CD14-positive monocyte (primary cell): Measurements from ENCODE around the gene HPS5. TPM values are rescaled to one million over a fixed set of nuclear protein-coding genes. Genes with fewer than 3 reads are reported as not detected.

Source experiments
- DNase-seq, 3 donors: peaks; one replicate each; pipeline ENCODE4 v3.0.0-alpha.2; 2011 to 2022
- H2AFZ ChIP-seq: 2 replicates; pipeline ENCODE4 v1.6.0; 2012; ENCODE audit warnings: mild to moderate bottlenecking, low read depth, low read length, inconsistent platforms; ENCODE audit not compliant: insufficient read depth, poor library complexity, severe bottlenecking
- H3K27ac ChIP-seq, 2 donors: 1 replicate in 1 of 2; 2 replicates in 1 of 2; pipeline ENCODE4 v1.5.1; 2012 to 2013; ENCODE audit warnings: low read length in 2 of 2, control low read depth in 1 of 2, inconsistent platforms in 1 of 2, low read depth in 1 of 2, mild to moderate bottlenecking in 1 of 2
- H3K27me3 ChIP-seq, 2 donors: one replicate each; pipeline versions ENCODE4 v1.6.0 to v1.6.1; 2011 to 2013; ENCODE audit warnings: low read length in 2 of 2; ENCODE audit not compliant: control insufficient read depth in 2 of 2, insufficient read depth in 2 of 2
- H3K36me3 ChIP-seq, 2 donors: replicated peaks in 1 of 2; 1 replicate in 1 of 2; 2 replicates in 1 of 2; pipeline versions ENCODE4 v1.5.1 to v1.6.1; 2012 to 2013; ENCODE audit warnings: low read length in 2 of 2, control low read depth in 1 of 2, inconsistent platforms in 1 of 2, mild to moderate bottlenecking in 1 of 2; ENCODE audit not compliant: insufficient read depth in 2 of 2, control insufficient read depth in 1 of 2
- H3K4me1 ChIP-seq, 2 donors: 1 replicate in 1 of 2; 2 replicates in 1 of 2; pipeline versions ENCODE4 v1.5.1 to v1.6.1; 2012 to 2013; ENCODE audit warnings: low read length in 2 of 2, control low read depth in 1 of 2, inconsistent platforms in 1 of 2, mild to moderate bottlenecking in 1 of 2, moderate library complexity in 1 of 2; ENCODE audit not compliant: insufficient read depth in 2 of 2, control insufficient read depth in 1 of 2
- H3K4me2 ChIP-seq: replicated peaks from 2 replicates; pipeline ENCODE3; 2012; ENCODE audit warnings: low read length, moderate library complexity, mild to moderate bottlenecking; ENCODE audit not compliant: poor library complexity, severe bottlenecking; ENCODE audit errors: extremely low read depth
- H3K4me3 ChIP-seq, 3 experiments: fragments of 200-600 bp in 1 of 3; sonication (generic) in 1 of 3; replicated peaks in 1 of 3; 1 replicate in 2 of 3; 2 replicates in 1 of 3; pipeline ENCODE4 v1.5.1; 2011 to 2013; ENCODE audit warnings: low read length in 3 of 3, mild to moderate bottlenecking in 3 of 3, control low read depth in 2 of 3, low read depth in 2 of 3, inconsistent platforms in 1 of 3, moderate library complexity in 1 of 3
- H3K79me2 ChIP-seq: 2 replicates; pipeline ENCODE4 v1.6.0; 2012; ENCODE audit warnings: mild to moderate bottlenecking, control low read depth, inconsistent platforms, low read length, moderate library complexity; ENCODE audit not compliant: insufficient read depth
- H3K9ac ChIP-seq: 2 replicates; pipeline ENCODE4 v1.6.0; 2017; ENCODE audit warnings: low read length, mild to moderate bottlenecking; ENCODE audit not compliant: insufficient read depth, poor library complexity, severe bottlenecking
- H3K9me3 ChIP-seq, 2 donors: replicated peaks in 1 of 2; 1 replicate in 1 of 2; 2 replicates in 1 of 2; pipeline versions ENCODE4 v1.5.1 to v1.6.1; 2012 to 2013; ENCODE audit warnings: low read length in 2 of 2, control low read depth in 1 of 2; ENCODE audit not compliant: control insufficient read depth in 1 of 2, insufficient read depth in 1 of 2
- H4K20me1 ChIP-seq: 2 replicates; pipeline ENCODE4 v1.6.0; 2012; ENCODE audit warnings: mild to moderate bottlenecking, low read length, control low read depth, moderate library complexity; ENCODE audit not compliant: insufficient read depth
- H3K27ac Mint-ChIP-seq, 7 donors: one replicate each; pipeline ENCODE4 v1.8.0; 2020; ENCODE audit warnings: mild to moderate bottlenecking in 7 of 7, mixed read lengths in 7 of 7, moderate library complexity in 6 of 7, inconsistent platforms in 2 of 7
- H3K27me3 Mint-ChIP-seq, 3 donors: one replicate each; pipeline ENCODE4 v1.8.0; 2021 to 2022; ENCODE audit warnings: low read depth in 3 of 3, mild to moderate bottlenecking in 3 of 3, mixed read lengths in 3 of 3, moderate library complexity in 3 of 3, inconsistent platforms in 1 of 3
- H3K36me3 Mint-ChIP-seq, 2 donors: one replicate each; pipeline ENCODE4 v1.8.0; 2020; ENCODE audit warnings: mixed read lengths in 2 of 2, inconsistent platforms in 1 of 2, mild to moderate bottlenecking in 1 of 2
- H3K4me1 Mint-ChIP-seq: one replicate; pipeline ENCODE4 v1.8.0; 2020; ENCODE audit warnings: mild to moderate bottlenecking, mixed read lengths
- H3K4me3 Mint-ChIP-seq, 2 donors: one replicate each; pipeline ENCODE4 v1.8.0; 2020; ENCODE audit warnings: mild to moderate bottlenecking in 2 of 2, mixed read lengths in 2 of 2, moderate library complexity in 1 of 2
- H3K9me3 Mint-ChIP-seq, 7 donors: one replicate each; pipeline ENCODE4 v1.8.0; 2020 to 2022; ENCODE audit warnings: mixed read lengths in 7 of 7, mild to moderate bottlenecking in 6 of 7, moderate library complexity in 6 of 7, inconsistent platforms in 2 of 7
- intact Hi-C, 2 donors: fragments of 100-400 bp; cut with micrococcal nuclease; formaldehyde crosslinking; loops; one replicate each; pipeline versions ENCODE4 v1.15.0 to v1.15.1; 2023
- polyA plus RNA-seq, 3 donors: library from polyadenylated mRNA; depleted of rRNA in 1 of 3; unstranded in 2 of 3; stranded (reverse) in 1 of 3; fragments of 300-500 nt in 2 of 3; fragments of >200 nt in 1 of 3; fragmentation: Illumina TruSeq in 2 of 3; gene quantifications; 1 replicate in 2 of 3; 2 replicates in 1 of 3; pipeline ENCODE4 v1.2.3, GENCODE V29; 2012 to 2021
- TF ChIP-seq, protein P1 (sequence below): fragments of 200-600 bp; IDR thresholded peaks from one replicate; pipeline ENCODE4 v1.8.0; 2022; ENCODE audit warnings: antibody characterized with exemption, mild to moderate bottlenecking

HPS5 gene
- polyA plus RNA-seq, 3 donors: 11.4 to 17.7 (median 12.9) TPM

DNA sequence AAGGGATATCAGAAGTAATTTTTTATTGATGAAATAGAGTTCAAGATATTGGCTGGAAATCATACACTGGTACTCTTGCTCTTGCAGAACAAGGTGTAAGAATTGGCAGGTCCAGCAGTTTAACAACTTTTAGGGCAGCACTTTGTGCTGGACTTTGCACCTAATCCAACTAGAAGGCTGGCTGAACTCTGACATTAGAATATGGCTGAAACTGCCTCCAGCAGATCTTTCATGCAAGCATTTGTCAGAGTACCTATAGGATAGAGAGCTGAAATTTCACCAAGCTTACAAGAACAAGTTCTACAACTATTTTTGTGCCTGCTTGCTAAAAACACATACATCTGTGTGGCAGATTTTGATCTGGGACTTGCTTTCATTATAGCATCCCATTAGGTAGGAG, 17.2 kb downstream of the HPS5 start:
- no peaks in the 10 kb centered on the region for H3K79me2 ChIP-seq
- no peaks in the 10 kb centered on the region for H3K27me3 ChIP-seq
- Mint-ChIP-seq H3K4me1 (peaks cover 1% of the 10 kb centered on the region), H3K9me3 (peaks cover 0 to 2% (median 0%) of the 10 kb centered on the region in 7 donors), H3K36me3 (peaks cover 78 to 92% of the 10 kb centered on the region in 2 donors), H3K27ac (no peak overlapping the region), H3K4me3 (no peak overlapping the region), H3K27me3 (no peaks in the 10 kb centered on the region)
- DNase-seq: no peak
- no peak overlapping the region for H3K27ac ChIP-seq
- intact Hi-C loops: no loop called here
- H3K4me1 ChIP-seq: no peaks in the 10 kb centered on the region
- TF ChIP-seq, protein P1, sequence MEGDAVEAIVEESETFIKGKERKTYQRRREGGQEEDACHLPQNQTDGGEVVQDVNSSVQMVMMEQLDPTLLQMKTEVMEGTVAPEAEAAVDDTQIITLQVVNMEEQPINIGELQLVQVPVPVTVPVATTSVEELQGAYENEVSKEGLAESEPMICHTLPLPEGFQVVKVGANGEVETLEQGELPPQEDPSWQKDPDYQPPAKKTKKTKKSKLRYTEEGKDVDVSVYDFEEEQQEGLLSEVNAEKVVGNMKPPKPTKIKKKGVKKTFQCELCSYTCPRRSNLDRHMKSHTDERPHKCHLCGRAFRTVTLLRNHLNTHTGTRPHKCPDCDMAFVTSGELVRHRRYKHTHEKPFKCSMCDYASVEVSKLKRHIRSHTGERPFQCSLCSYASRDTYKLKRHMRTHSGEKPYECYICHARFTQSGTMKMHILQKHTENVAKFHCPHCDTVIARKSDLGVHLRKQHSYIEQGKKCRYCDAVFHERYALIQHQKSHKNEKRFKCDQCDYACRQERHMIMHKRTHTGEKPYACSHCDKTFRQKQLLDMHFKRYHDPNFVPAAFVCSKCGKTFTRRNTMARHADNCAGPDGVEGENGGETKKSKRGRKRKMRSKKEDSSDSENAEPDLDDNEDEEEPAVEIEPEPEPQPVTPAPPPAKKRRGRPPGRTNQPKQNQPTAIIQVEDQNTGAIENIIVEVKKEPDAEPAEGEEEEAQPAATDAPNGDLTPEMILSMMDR: no peak
- no peak overlapping the region for H2AFZ ChIP-seq
- H3K4me2 ChIP-seq: no peak overlapping the region
- H3K9me3 ChIP-seq: no peaks in the 10 kb centered on the region
- H3K36me3 ChIP-seq: peaks cover 85 to 97% of the 10 kb centered on the region in 2 donors
- H3K4me3 ChIP-seq: no peak overlapping the region
- H4K20me1 ChIP-seq: no peaks in the 10 kb centered on the region
- H3K9ac ChIP-seq: no peak overlapping the region

- Histone ChIP-seq H4K20me1 (no peaks in the 10 kb centered on the region), H3K27ac (peak overlapping the region in 1 of 2 donors; percentile 24), H3K9ac (no peak overlapping the region), H3K27me3 (no peaks in the 10 kb centered on the region), H3K36me3 (peaks cover 86 to 97% of the 10 kb centered on the region in 2 donors), H3K9me3 (no peaks in the 10 kb centered on the region), H3K4me2 (no peak overlapping the region), H3K4me3 (no peak overlapping the region), H3K79me2 (no peaks in the 10 kb centered on the region), H2AFZ (no peak overlapping the region), H3K4me1 (no peaks in the 10 kb centered on the region)
- Mint-ChIP-seq H3K4me3 (no peak overlapping the region), H3K27ac (peak overlapping the region in 6 of 7 donors; percentile 3 to 82 (median 50)), H3K36me3 (peaks cover 72 to 94% of the 10 kb centered on the region in 2 donors), H3K4me1 (peaks cover 6% of the 10 kb centered on the region), H3K9me3 (no peaks in the 10 kb centered on the region), H3K27me3 (no peaks in the 10 kb centered on the region)
- TF ChIP-seq, protein P1: no peak
- no peak for DNase-seq
- intact Hi-C loops: no loop called here
These were observed 22.2 kb downstream of the HPS5 start for GRCh38 chr11:18299721-18300120.
